ENCODE results near the gene SAPCD2.

GRCh38 chr9:137030538-137031527, 39.5 kb downstream of the SAPCD2 start:
- TF ChIP-seq CTCF (conservative IDR thresholded peaks at IDR 0.05; ENCODE audit: low read depth in 2 of 2) (no peak), POLR2AphosphoS5 (IDR thresholded peaks at IDR 0.05; ENCODE audit: low read depth) (no peak), ZNF331 (CRISPR knock-in tag; IDR thresholded peaks at IDR 0.05; ENCODE audit: low read depth) (no peak), EZH2phosphoT487 (IDR thresholded peaks at IDR 0.05; ENCODE audit: unreplicated experiment) (no peak), ETS1 (IDR thresholded peaks at IDR 0.05) (no peak), EZH2 (IDR thresholded peaks at IDR 0.05; ENCODE audit: low read depth, unreplicated experiment) (no peak), STAT1 (IDR thresholded peaks at IDR 0.05; ENCODE audit: unreplicated experiment) (no peak), REST (IDR thresholded peaks at IDR 0.05; ENCODE audit: unreplicated experiment) (no peak), ZNF462 (CRISPR knock-in tag; IDR thresholded peaks at IDR 0.05) (no peak)
